A549 (cell line): ENCODE measurements around the gene GPR153. TPM values are rescaled to one million over a fixed set of nuclear protein-coding genes. Genes with fewer than 3 reads are reported as not detected.

Experiments
- ATAC-seq, 2 experiments: fragments of 200-7000 bp in 1 of 2; fragments of >200 bp in 1 of 2; cut with Nextera tagmentation in 1 of 2; cut with Tn5 transposase in 1 of 2; 3 replicates each; pipeline versions ENCODE4 v1.8.0 to v1.9.1; 2018 to 2020; ENCODE audit warnings: mild to moderate bottlenecking in 1 of 2, moderate library complexity in 1 of 2
- CTCF ChIA-PET: fragments of 300-600 bp; sonication (Branson Sonifier 250); formaldehyde crosslinking; extraction: SDS; loops from one replicate; lab custom pipeline; 2021; ENCODE audit warnings: antibody characterized with exemption, inconsistent platforms; lab: Yijun Ruan, JAX
- POLR2A ChIA-PET: fragments of 350-600 bp; formaldehyde crosslinking; extraction: SDS; loops from one replicate; lab custom pipeline; 2021; ENCODE audit warnings: antibody characterized with exemption, inconsistent platforms; lab: Yijun Ruan, JAX
- DNase-seq, 2 experiments: peaks; one replicate each; pipeline versions ENCODE4 v3.0.0 to v3.0.0-alpha.2; 2011 to 2016; ENCODE audit warnings: low read depth in 1 of 2, low spot score in 1 of 2
- FAIRE-seq: peaks from 2 replicates; lab custom pipeline; 2011; peaks lifted over from hg19 to GRCh38; lab: Jason Lieb, UNC
- H3K27ac ChIP-seq, 2 experiments: fragments of >200 bp; sonication (Bioruptor Twin); formaldehyde crosslinking; 3 replicates each; pipeline ENCODE4 v1.5.1; 2016 to 2017
- H3K4me1 ChIP-seq: fragments of >200 bp; sonication (Bioruptor Twin); formaldehyde crosslinking; 3 replicates; pipeline ENCODE4 v1.6.1; 2016
- H3K4me2 ChIP-seq: fragments of >200 bp; sonication (Bioruptor Twin); formaldehyde crosslinking; 3 replicates; pipeline ENCODE4 v1.6.1; 2016
- H3K4me3 ChIP-seq: fragments of >200 bp; sonication (Bioruptor Twin); formaldehyde crosslinking; 3 replicates; pipeline ENCODE4 v1.5.1; 2016
- H3K9me3 ChIP-seq: fragments of >200 bp; sonication (Bioruptor Twin); formaldehyde crosslinking; 3 replicates; pipeline ENCODE4 v1.6.1; 2016
- BCL3 ChIP-seq: fragments of >200 bp; sonication (Bioruptor Twin); formaldehyde crosslinking; IDR thresholded peaks from 3 replicates; pipeline ENCODE4 v1.6.1; 2016
- CEBPB ChIP-seq, 2 experiments: fragments of >200 bp in 1 of 2; sonication (Bioruptor Twin) in 1 of 2; formaldehyde crosslinking in 1 of 2; IDR thresholded peaks; 2 replicates each; pipeline ENCODE4 v1.6.1; 2012 to 2016
- CHD2 ChIP-seq: fragments of 150-350 bp; IDR thresholded peaks from 2 replicates; pipeline ENCODE4 v1.6.1; 2014; ENCODE audit warnings: low read length; ENCODE audit not compliant: partially characterized antibody
- EP300 ChIP-seq, 2 experiments: fragments of >200 bp; sonication (Bioruptor Twin); formaldehyde crosslinking; IDR thresholded peaks; 2 replicates in 1 of 2; 3 replicates in 1 of 2; pipeline ENCODE4 v1.6.1; 2016 to 2017
- ESRRA ChIP-seq: fragments of 150-350 bp; IDR thresholded peaks from 2 replicates; pipeline ENCODE4 v1.6.1; 2014; ENCODE audit warnings: mild to moderate bottlenecking, low read length, borderline replicate concordance
- FOSB ChIP-seq: fragments of 250-450 bp; sonication (Bioruptor Pico); IDR thresholded peaks from 2 replicates; pipeline ENCODE4 v1.5.0; 2020; ENCODE audit warnings: mild to moderate bottlenecking, moderate library complexity
- GATA3 ChIP-seq: IDR thresholded peaks from 2 replicates; pipeline ENCODE4 v1.6.1; 2012; ENCODE audit warnings: borderline replicate concordance
- HDAC2 ChIP-seq: fragments of 200-600 bp; sonication (generic); IDR thresholded peaks from 2 replicates; pipeline ENCODE4 v1.6.1; 2016
- JUN ChIP-seq, 2 experiments: fragments of >200 bp; sonication (Bioruptor Twin); formaldehyde crosslinking; IDR thresholded peaks; 2 replicates in 1 of 2; 3 replicates in 1 of 2; pipeline ENCODE4 v1.6.1; 2016 to 2017
- MAZ ChIP-seq: fragments of 150-350 bp; IDR thresholded peaks from 2 replicates; pipeline ENCODE4 v1.6.1; 2014; ENCODE audit warnings: antibody characterized with exemption, low read depth, low read length, borderline replicate concordance
- MYC ChIP-seq: IDR thresholded peaks from 2 replicates; pipeline ENCODE4 v1.6.1; 2012; ENCODE audit warnings: mild to moderate bottlenecking, inconsistent platforms, low read length, improper control_type of control experiment, borderline replicate concordance
- NFE2L2 ChIP-seq: fragments of 150-350 bp; conservative IDR thresholded peaks from 2 replicates; pipeline ENCODE4 v1.6.1; 2014; ENCODE audit warnings: low read length
- POLR2AphosphoS2 ChIP-seq: conservative IDR thresholded peaks from 2 replicates; pipeline ENCODE4 v1.6.1; 2012; ENCODE audit warnings: low read length, improper control_type of control experiment, inconsistent platforms
- RAD21 ChIP-seq, 2 experiments: fragments of >200 bp in 1 of 2; sonication (Bioruptor Twin) in 1 of 2; formaldehyde crosslinking in 1 of 2; IDR thresholded peaks in 1 of 2; conservative IDR thresholded peaks in 1 of 2; 2 replicates in 1 of 2; 3 replicates in 1 of 2; pipeline ENCODE4 v1.6.1; 2012 to 2018; ENCODE audit warnings: inconsistent platforms in 1 of 2
- RCOR1 ChIP-seq: fragments of 150-350 bp; IDR thresholded peaks from 2 replicates; pipeline ENCODE4 v1.6.1; 2014; ENCODE audit warnings: antibody characterized with exemption, low read length, low read depth
- RFX5 ChIP-seq: fragments of 450-650 bp; IDR thresholded peaks from 2 replicates; pipeline ENCODE4 v1.7.1; 2014; ENCODE audit warnings: antibody characterized with exemption, mild to moderate bottlenecking, moderate library complexity
- RNF2 ChIP-seq: fragments of 200-600 bp; sonication (generic); IDR thresholded peaks from 2 replicates; pipeline ENCODE4 v1.6.1; 2016; ENCODE audit warnings: low read depth, mild to moderate bottlenecking, antibody characterized with exemption, moderate library complexity, borderline replicate concordance
- TFCP2L1 ChIP-seq: fragments of 250-450 bp; sonication (Bioruptor Pico); IDR thresholded peaks from 2 replicates; pipeline ENCODE4 v1.5.0; 2021; ENCODE audit warnings: mild to moderate bottlenecking
- TP53 ChIP-seq: fragments of 250-450 bp; sonication (Bioruptor Pico); IDR thresholded peaks from 2 replicates; pipeline ENCODE4 v1.5.0; 2021; ENCODE audit warnings: mild to moderate bottlenecking, moderate library complexity
- ZNF302 ChIP-seq: fragments of 250-450 bp; sonication (Bioruptor Pico); IDR thresholded peaks from 2 replicates; pipeline ENCODE4 v1.9.0; 2021; ENCODE audit warnings: inconsistent platforms, mild to moderate bottlenecking, moderate library complexity
- WGBS: methylation state at CpG from one replicate; pipeline ENCODE4 v1.1.6; 2017; ENCODE audit errors: missing lambda C conversion rate; 5-methylcytosine and 5-hydroxymethylcytosine counted together
- polyA plus RNA-seq, 4 experiments: library from polyadenylated mRNA; depleted of rRNA in 3 of 4; stranded (reverse); fragments of >200 nt; fragmentation: RNase III in 1 of 4; extraction: RNeasy Plus Mini Kit Qiagen cat#74134 plus additional on column Dnase treatment in 1 of 4; gene quantifications; 2 replicates in 3 of 4; 3 replicates in 1 of 4; pipeline ENCODE4 v1.2.3, GENCODE V29; 2011 to 2017
- TF ChIP-seq, protein P1 (sequence below): fragments of 250-450 bp; sonication (Bioruptor Pico); IDR thresholded peaks from 2 replicates; pipeline ENCODE4 v1.5.0; 2021; ENCODE audit warnings: mild to moderate bottlenecking, moderate library complexity, borderline replicate concordance
- TF ChIP-seq, protein P2 (sequence below): fragments of 450-650 bp; IDR thresholded peaks from 2 replicates; pipeline ENCODE4 v1.6.1; 2014; ENCODE audit warnings: antibody characterized with exemption
- TF ChIP-seq, protein P3 (sequence below): IDR thresholded peaks from 2 replicates; pipeline ENCODE4 v1.6.1; 2012
- TF ChIP-seq, protein P4 (sequence below): IDR thresholded peaks from 2 replicates; pipeline ENCODE4 v1.6.1; 2012

GPR153 gene
- polyA plus RNA-seq, 2 of the 4 experiments (the other 2 are of a cell fraction): 0.56 to 1.4 TPM

DNA sequence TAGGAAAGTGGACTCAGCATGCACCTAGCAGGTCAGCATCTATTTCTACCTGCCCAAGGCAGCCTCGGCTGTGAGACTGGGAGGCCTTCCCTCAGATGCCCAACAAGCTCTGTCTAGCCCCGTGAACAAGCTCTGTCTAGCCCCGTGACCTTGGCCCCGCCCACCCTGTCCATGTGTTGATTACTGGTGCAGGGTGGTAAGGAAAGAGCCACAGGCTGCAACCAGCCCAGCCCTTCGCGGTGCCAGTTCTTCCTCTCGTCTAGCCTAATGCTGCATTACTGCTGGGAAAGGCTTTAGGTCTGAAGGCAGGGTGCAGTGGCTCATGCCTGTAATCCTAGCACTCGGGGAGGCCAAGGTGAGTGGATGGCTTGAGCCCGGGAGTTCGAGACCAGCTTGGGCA is 2.2 kb downstream of the GPR153 start (continued):
- no peak for TF ChIP-seq RNF2
- no peak for TF ChIP-seq MYC
- TF ChIP-seq ESRRA: no peak
- no peak for TF ChIP-seq FOSB
- TF ChIP-seq, protein P1, sequence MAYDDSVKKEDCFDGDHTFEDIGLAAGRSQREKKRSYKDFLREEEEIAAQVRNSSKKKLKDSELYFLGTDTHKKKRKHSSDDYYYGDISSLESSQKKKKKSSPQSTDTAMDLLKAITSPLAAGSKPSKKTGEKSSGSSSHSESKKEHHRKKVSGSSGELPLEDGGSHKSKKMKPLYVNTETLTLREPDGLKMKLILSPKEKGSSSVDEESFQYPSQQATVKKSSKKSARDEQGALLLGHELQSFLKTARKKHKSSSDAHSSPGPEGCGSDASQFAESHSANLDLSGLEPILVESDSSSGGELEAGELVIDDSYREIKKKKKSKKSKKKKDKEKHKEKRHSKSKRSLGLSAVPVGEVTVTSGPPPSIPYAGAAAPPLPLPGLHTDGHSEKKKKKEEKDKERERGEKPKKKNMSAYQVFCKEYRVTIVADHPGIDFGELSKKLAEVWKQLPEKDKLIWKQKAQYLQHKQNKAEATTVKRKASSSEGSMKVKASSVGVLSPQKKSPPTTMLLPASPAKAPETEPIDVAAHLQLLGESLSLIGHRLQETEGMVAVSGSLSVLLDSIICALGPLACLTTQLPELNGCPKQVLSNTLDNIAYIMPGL (CRISPR knock-in tag): no peak
- TF ChIP-seq, protein P2, sequence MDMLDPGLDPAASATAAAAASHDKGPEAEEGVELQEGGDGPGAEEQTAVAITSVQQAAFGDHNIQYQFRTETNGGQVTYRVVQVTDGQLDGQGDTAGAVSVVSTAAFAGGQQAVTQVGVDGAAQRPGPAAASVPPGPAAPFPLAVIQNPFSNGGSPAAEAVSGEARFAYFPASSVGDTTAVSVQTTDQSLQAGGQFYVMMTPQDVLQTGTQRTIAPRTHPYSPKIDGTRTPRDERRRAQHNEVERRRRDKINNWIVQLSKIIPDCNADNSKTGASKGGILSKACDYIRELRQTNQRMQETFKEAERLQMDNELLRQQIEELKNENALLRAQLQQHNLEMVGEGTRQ: no peak
- TF ChIP-seq RFX5: no peak
- no peak for TF ChIP-seq MAZ
- no peak for TF ChIP-seq NFE2L2
- TF ChIP-seq GATA3: no peak

DNA sequence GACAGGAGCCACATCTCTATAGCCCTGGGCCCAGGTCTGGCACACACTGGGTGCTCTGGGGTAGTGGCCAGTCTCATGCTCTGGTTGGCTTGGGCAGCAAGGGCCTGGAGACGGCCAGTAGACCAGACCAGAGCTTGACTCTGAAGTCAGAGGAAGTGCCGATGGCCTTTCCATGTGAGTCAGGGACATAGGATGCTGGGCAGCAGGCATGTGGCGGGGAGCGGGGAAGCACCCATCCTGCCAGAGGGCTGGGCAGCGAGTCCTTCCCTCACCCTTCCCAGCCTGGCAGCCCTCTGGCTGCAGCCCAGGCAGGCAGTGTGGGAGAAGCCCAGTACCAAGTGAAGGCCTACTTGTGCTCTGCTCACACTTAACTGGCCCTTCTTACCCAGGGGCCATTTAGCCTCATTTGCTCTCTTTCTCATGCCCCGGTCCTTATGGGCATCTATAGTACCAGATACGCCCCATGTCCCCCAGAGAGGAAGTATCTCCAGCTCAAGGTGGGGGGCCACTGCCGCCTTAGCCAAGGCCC is 3.3 kb downstream of the GPR153 start:
- Histone ChIP-seq H3K4me3 (no peak overlapping the region), H3K27ac (no peak overlapping the region), H3K4me1 (peaks cover 3% of the 10 kb centered on the region; the same call in 1 of the 3 replicates), H3K4me2 (no peak overlapping the region), H3K9me3 (no peaks in the 10 kb centered on the region)
- ChIA-PET CTCF (interaction anchor here (1.1 to 8.4 kb wide), 3 partner anchors 10 to 180 kb away, joined by 3 to 64 read pairs (median 7); no protein-coding TSS in a partner anchor), POLR2A (no interaction called here)
- ATAC-seq (no peak), FAIRE-seq (no peak), DNase-seq (no peak)
- TF ChIP-seq, protein P3, sequence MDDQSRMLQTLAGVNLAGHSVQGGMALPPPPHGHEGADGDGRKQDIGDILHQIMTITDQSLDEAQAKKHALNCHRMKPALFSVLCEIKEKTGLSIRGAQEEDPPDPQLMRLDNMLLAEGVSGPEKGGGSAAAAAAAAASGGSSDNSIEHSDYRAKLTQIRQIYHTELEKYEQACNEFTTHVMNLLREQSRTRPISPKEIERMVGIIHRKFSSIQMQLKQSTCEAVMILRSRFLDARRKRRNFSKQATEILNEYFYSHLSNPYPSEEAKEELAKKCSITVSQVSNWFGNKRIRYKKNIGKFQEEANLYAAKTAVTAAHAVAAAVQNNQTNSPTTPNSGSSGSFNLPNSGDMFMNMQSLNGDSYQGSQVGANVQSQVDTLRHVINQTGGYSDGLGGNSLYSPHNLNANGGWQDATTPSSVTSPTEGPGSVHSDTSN: no peak
- TF ChIP-seq, protein P1 (CRISPR knock-in tag): no peak
- TF ChIP-seq MAZ (no peak), TFCP2L1 (CRISPR knock-in tag) (no peak), JUN (IDR thresholded peaks at IDR 0.05) (no peak), ZNF302 (no peak), POLR2AphosphoS2 (no peak), RCOR1 (no peak), RAD21 (conservative IDR thresholded peaks at IDR 0.05 in 1 of 2, IDR thresholded peaks at IDR 0.05 in 1 of 2) (no peak), TP53 (CRISPR knock-in tag) (no peak), CEBPB (IDR thresholded peaks at IDR 0.05) (no peak)
- 95% methylated on average over 8 of the region's 8 CpGs for WGBS

GRCh38 chr1:6256645-6257044 is 4.3 kb downstream of the GPR153 start:
- H3K4me3 ChIP-seq: no peak overlapping the region
- ChIA-PET POLR2A (no interaction called here), CTCF (interaction anchor here (1.0 to 8.4 kb wide), 4 partner anchors 9 to 181 kb away, joined by 4 to 64 read pairs (median 6); no protein-coding TSS in a partner anchor)
- H3K4me1 ChIP-seq: peaks cover 3% of the 10 kb centered on the region; the same call in 1 of the 3 replicates
- no peak overlapping the region for H3K27ac ChIP-seq
- 87% methylated on average over 13 of the region's 13 CpGs for WGBS
- TF ChIP-seq BCL3 (no peak), CHD2 (no peak), HDAC2 (no peak), EP300 (IDR thresholded peaks at IDR 0.05) (no peak), NFE2L2 (no peak)
- TF ChIP-seq, protein P4, sequence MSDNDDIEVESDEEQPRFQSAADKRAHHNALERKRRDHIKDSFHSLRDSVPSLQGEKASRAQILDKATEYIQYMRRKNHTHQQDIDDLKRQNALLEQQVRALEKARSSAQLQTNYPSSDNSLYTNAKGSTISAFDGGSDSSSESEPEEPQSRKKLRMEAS: no peak
- TF ChIP-seq, protein P3: no peak
- H3K9me3 ChIP-seq: no peaks in the 10 kb centered on the region
- ATAC-seq (no peak), FAIRE-seq (no peak), DNase-seq (no peak)
- H3K4me2 ChIP-seq: no peak overlapping the region
